BJ (cell line): ENCODE measurements around the gene LHFPL2. TPM values are rescaled to one million over a fixed set of nuclear protein-coding genes. Genes with fewer than 3 reads are reported as not detected.

Source experiments
- CTCF ChIA-PET: fragments of 350-600 bp; formaldehyde crosslinking; extraction: SDS; loops from one replicate; lab custom pipeline; 2021; ENCODE audit warnings: antibody characterized with exemption, inconsistent platforms; lab: Yijun Ruan, JAX
- POLR2A ChIA-PET: fragments of 300-600 bp; sonication (Branson Sonifier 250); formaldehyde crosslinking; extraction: SDS; loops from one replicate; lab custom pipeline; 2021; ENCODE audit warnings: antibody characterized with exemption; lab: Charles Lee
- DNase-seq: peaks from one replicate; pipeline ENCODE4 v3.0.0-alpha.2; 2011; ENCODE audit warnings: low read depth
- H3K27me3 ChIP-seq: 2 replicates; pipeline ENCODE4 v1.6.0; 2011; ENCODE audit warnings: low read length; ENCODE audit not compliant: control insufficient read depth, insufficient read depth
- H3K36me3 ChIP-seq: 2 replicates; pipeline ENCODE4 v1.5.1; 2011; ENCODE audit warnings: low read length; ENCODE audit not compliant: control insufficient read depth, insufficient read depth
- H3K4me3 ChIP-seq: 2 replicates; pipeline ENCODE4 v1.5.1; 2011; ENCODE audit warnings: low read depth, mild to moderate bottlenecking, control low read depth, low read length
- polyA plus RNA-seq: library from polyadenylated mRNA; depleted of rRNA; stranded (reverse); fragments of >200 nt; gene quantifications from 2 replicates; pipeline ENCODE4 v1.2.3, GENCODE V29; 2011
- TF ChIP-seq, protein P1 (sequence below): IDR thresholded peaks from 2 replicates; pipeline ENCODE4 v1.5.1; 2011; ENCODE audit warnings: low read depth, mild to moderate bottlenecking, control low read depth, inconsistent platforms, low read length, moderate library complexity; ENCODE audit not compliant: insufficient read depth

LHFPL2 gene
- polyA plus RNA-seq, 1 experiment, result 4.4 TPM

DNA sequence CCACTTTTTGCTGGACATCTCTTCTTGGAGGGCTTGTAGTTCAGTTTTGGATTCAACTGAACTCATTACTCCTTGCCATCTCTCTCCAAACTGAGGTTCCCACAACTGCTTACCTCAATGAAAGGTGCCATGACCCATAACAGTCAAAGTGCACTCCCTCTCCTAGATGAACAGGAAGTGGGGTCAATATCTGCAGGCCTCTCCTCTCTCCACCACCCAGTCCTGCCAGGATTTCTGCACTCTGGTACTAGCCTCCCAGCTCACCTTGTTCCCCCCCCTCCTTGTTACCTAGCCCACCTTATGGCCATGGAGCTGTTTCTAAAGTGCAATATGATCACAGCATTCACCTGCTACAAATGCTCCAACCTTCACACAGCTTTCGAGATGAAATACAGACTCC, 5.9 kb downstream of the LHFPL2 start:
- DNase-seq, result no peak
- no peak overlapping the region for H3K4me3 ChIP-seq
- POLR2A ChIA-PET, result no interaction called here
- no peaks in the 10 kb centered on the region for H3K36me3 ChIP-seq
- H3K27me3 ChIP-seq, result no peaks in the 10 kb centered on the region
- TF ChIP-seq, protein P1, sequence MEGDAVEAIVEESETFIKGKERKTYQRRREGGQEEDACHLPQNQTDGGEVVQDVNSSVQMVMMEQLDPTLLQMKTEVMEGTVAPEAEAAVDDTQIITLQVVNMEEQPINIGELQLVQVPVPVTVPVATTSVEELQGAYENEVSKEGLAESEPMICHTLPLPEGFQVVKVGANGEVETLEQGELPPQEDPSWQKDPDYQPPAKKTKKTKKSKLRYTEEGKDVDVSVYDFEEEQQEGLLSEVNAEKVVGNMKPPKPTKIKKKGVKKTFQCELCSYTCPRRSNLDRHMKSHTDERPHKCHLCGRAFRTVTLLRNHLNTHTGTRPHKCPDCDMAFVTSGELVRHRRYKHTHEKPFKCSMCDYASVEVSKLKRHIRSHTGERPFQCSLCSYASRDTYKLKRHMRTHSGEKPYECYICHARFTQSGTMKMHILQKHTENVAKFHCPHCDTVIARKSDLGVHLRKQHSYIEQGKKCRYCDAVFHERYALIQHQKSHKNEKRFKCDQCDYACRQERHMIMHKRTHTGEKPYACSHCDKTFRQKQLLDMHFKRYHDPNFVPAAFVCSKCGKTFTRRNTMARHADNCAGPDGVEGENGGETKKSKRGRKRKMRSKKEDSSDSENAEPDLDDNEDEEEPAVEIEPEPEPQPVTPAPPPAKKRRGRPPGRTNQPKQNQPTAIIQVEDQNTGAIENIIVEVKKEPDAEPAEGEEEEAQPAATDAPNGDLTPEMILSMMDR, result no peak
- CTCF ChIA-PET, result no interaction called here

DNA sequence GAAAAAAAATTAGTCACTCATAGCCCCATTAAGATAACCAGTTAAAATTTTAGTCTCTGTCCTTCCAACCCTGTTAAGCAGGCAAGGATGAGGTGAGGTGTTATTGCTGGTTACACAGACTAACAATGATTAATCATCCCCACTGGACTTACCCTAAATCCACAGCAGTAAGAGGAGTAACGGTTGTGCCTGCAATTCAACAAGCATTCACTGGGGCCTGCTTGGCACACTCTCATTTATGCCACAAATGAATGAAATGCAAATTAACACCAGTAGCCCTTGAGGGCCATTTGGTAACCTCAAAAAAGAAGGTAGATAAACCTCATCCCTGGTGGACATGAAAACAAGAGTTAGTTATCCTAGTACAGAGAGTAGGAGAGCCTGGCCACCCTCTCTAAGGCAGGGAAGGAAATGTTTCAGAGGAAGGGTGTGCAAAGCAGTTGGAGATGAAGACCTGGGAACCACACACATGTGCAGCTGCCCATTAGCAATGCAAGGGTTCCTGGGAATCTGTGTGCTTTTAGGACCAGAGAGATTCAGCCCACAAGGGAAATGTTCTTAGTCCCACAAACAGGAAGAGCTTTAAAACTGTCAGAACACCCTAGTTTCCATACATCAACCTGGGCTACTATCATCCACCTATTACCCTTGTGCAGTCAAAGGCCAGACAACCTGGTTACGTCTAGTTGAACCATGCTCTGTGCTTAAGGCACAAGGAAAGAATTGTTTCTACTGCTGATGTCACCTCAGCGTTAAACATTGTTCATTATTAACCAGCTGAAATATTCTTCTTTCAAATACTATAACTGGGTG, 7.7 kb downstream of the LHFPL2 start:
- no peaks in the 10 kb centered on the region for H3K27me3 ChIP-seq
- H3K4me3 ChIP-seq, result no peak overlapping the region
- ChIA-PET CTCF (interaction anchor here (1.1 kb wide), 1 partner anchor 13 kb away, joined by 3 read pairs; no protein-coding TSS in a partner anchor), POLR2A (no interaction called here)
- no peak for DNase-seq
- TF ChIP-seq, protein P1, result no peak
- no peaks in the 10 kb centered on the region for H3K36me3 ChIP-seq

DNA sequence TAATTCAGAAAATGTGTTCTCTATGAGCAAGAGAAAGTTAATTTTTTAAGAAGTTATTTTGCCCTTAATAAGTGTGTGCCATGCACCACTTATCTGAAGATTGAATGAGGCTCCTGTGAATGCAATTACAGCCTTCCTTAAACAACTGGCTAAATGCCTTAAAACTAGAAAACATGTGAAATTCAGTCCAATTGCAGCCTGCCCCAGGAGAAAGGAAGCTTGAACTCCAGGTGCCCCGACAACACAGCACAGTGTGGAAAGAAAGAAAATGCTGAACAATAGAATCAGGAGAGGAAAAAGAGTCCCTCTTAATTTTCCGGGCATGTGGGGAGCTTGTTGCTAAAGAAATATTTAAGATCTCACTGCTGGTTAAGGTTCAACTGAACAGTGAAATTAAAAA, 8.8 kb downstream of the LHFPL2 start:
- Histone ChIP-seq H3K4me3 (no peak overlapping the region), H3K36me3 (no peaks in the 10 kb centered on the region), H3K27me3 (no peaks in the 10 kb centered on the region)
- DNase-seq, result no peak
- CTCF ChIA-PET, result no interaction called here
- TF ChIP-seq, protein P1, result no peak
- POLR2A ChIA-PET, result no interaction called here

DNA sequence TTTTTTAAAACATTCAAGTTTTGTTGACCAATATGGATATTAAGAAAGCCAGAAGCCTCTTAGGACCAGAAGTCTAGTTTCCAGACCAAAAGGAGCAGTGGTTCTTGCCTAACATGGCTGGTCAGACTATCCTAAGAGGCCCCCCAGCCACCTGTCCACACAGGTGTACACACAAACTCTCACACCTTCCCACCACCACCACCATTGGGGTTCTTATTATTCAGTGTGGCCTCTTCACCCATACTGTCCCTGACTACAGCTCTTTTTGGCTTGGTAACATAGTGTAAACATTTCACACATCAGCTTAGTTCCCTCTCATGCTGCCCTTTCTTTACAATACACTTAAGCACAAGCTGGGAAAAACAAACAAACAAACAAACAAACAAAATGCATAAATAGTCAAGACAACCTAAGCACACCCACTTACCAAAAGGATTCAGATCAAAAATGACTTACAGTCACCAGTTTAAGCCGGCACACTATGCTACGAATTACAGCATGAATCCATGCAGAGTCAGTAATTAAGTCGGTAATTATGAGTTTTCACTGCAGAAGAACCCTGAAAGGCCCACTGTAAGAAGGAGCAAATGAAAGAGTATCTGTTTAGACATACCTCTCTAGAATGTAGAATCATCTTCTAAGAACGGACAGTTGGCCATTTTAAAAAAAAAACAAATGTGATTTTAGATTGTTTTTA, 9.5 kb downstream of the LHFPL2 start:
- POLR2A ChIA-PET, result no interaction called here
- no peak for DNase-seq
- no peaks in the 10 kb centered on the region for H3K27me3 ChIP-seq
- H3K36me3 ChIP-seq, result peaks cover 2% of the 10 kb centered on the region; the same call in 1 of the 2 replicates
- no peak overlapping the region for H3K4me3 ChIP-seq
- TF ChIP-seq, protein P1, result no peak
- CTCF ChIA-PET, result interaction anchor here (1.1 kb wide), 1 partner anchor 51 kb away, joined by 4 read pairs; no protein-coding TSS in a partner anchor

DNA sequence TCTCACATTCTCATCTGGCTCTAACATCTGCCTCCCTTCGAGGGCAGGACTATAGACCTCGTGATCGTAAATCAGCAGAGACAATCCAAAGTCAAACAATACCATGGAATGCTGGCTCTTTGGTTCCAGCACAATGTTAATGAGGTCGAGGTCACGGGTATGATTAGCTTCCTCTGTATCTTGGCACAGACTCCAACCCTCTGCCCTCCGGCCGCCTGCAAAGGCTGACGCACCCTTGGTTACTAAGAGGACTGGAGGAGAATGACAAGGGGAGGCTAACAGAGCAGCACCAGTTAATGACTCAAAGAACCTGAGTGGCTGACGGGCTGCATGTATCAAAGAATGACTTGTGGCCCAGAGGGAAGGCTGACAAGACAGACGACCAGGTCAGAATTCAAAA, 10.1 kb downstream of the LHFPL2 start:
- no peaks in the 10 kb centered on the region for H3K27me3 ChIP-seq
- TF ChIP-seq, protein P1, result no peak
- ChIA-PET POLR2A (no interaction called here), CTCF (interaction anchor here (0.6 to 1.1 kb wide), 2 partner anchors 50 to 147 kb away, joined by 3 to 4 read pairs; no protein-coding TSS in a partner anchor)
- H3K36me3 ChIP-seq, result peaks cover 2% of the 10 kb centered on the region; the same call in 1 of the 2 replicates
- H3K4me3 ChIP-seq, result no peak overlapping the region
- peak; percentile 83 for DNase-seq
